HG02623 (cell line): Measurements from ENCODE around the gene ITGB5.

ENCODE experiments used
- ATAC-seq: cut with Tn5 transposase; IDR thresholded peaks from one replicate; pipeline ENCODE4 v1.9.1; 2021; ENCODE audit warnings: moderate library complexity; ENCODE audit not compliant: unreplicated experiment

Gene ITGB5

GRCh38 chr3:124873226-124873625, 13.9 kb downstream of the ITGB5 start:
- ATAC-seq = no peak

- no peak for ATAC-seq
These were observed 19.7 kb downstream of the ITGB5 start for GRCh38 chr3:124867511-124867910.

GRCh38 chr3:124862006-124862405, 25.2 kb downstream of the ITGB5 start:
- ATAC-seq = no peak

GRCh38 chr3:124861041-124861440, 26.1 kb downstream of the ITGB5 start:
- ATAC-seq = no peak

GRCh38 chr3:124860599-124860998, 26.6 kb downstream of the ITGB5 start:
- ATAC-seq = no peak

- ATAC-seq = no peak
These were observed 28.1 kb downstream of the ITGB5 start for GRCh38 chr3:124859025-124859424.

- no peak for ATAC-seq
These were observed 28.9 kb downstream of the ITGB5 start for GRCh38 chr3:124858275-124858674.

GRCh38 chr3:124856677-124857076, 30.5 kb downstream of the ITGB5 start:
- no peak for ATAC-seq

GRCh38 chr3:124854009-124854408, 33.2 kb downstream of the ITGB5 start:
- no peak for ATAC-seq

- no peak for ATAC-seq
These were observed 33.7 kb downstream of the ITGB5 start for GRCh38 chr3:124853446-124853845.

- ATAC-seq = no peak
These were observed 35.3 kb downstream of the ITGB5 start for GRCh38 chr3:124851905-124852304.

GRCh38 chr3:124851136-124851535, 36.0 kb downstream of the ITGB5 start:
- no peak for ATAC-seq

GRCh38 chr3:124850633-124851032, 36.5 kb downstream of the ITGB5 start:
- no peak for ATAC-seq

GRCh38 chr3:124850212-124850611, 37.0 kb downstream of the ITGB5 start:
- no peak for ATAC-seq

- ATAC-seq = no peak
These were observed 38.9 kb downstream of the ITGB5 start for GRCh38 chr3:124848300-124848699.

GRCh38 chr3:124847863-124848262, 39.3 kb downstream of the ITGB5 start:
- ATAC-seq = no peak

- no peak for ATAC-seq
These were observed 40.1 kb downstream of the ITGB5 start for GRCh38 chr3:124847051-124847450.

- no peak for ATAC-seq
These were observed 41.0 kb downstream of the ITGB5 start for GRCh38 chr3:124846189-124846588.

GRCh38 chr3:124845406-124845805, 41.8 kb downstream of the ITGB5 start:
- no peak for ATAC-seq

- ATAC-seq = no peak
These were observed 43.5 kb downstream of the ITGB5 start for GRCh38 chr3:124843506-124844177.

- ATAC-seq = no peak
These were observed 44.1 kb downstream of the ITGB5 start for GRCh38 chr3:124843047-124843446.

- no peak for ATAC-seq
These were observed 45.6 kb downstream of the ITGB5 start for GRCh38 chr3:124841517-124841916.

- ATAC-seq = no peak
These were observed 46.8 kb downstream of the ITGB5 start for GRCh38 chr3:124840331-124840730.
